HepG2 (cell line): ENCODE results near the gene UBASH3A. TPM values are rescaled to one million over a fixed set of nuclear protein-coding genes. Genes with fewer than 3 reads are reported as not detected.

Source experiments
- ATAC-seq: fragments of 200-7000 bp; cut with Tn5 transposase; 3 replicates; pipeline ENCODE4 v1.9.1; 2020; ENCODE audit warnings: mild to moderate bottlenecking, moderate library complexity
- BruUV-seq: library from RNA; stranded (reverse); fragments of 400-500 nt; replicated peaks from 2 replicates; lab custom pipeline; 2021; lab: Mats Ljungman, UMichigan
- CTCF ChIA-PET: fragments of 300-600 bp; formaldehyde crosslinking; extraction: SDS; loops from one replicate; lab custom pipeline; 2021; ENCODE audit warnings: low total read pairs, inconsistent platforms, low intra/inter-chr PET ratio; lab: Yijun Ruan, JAX
- POLR2A ChIA-PET: fragments of 350-600 bp; sonication (Branson Sonifier 250); formaldehyde crosslinking; loops from one replicate; lab custom pipeline; 2020; ENCODE audit warnings: antibody characterized with exemption, inconsistent platforms; lab: Yijun Ruan, JAX
- DNase-seq: peaks from one replicate; pipeline ENCODE4 v3.0.0-alpha.2; 2015; ENCODE audit warnings: low spot score
- FAIRE-seq: peaks from 3 replicates; lab custom pipeline; 2011; peaks lifted over from hg19 to GRCh38; lab: Jason Lieb, UNC
- H2AFZ ChIP-seq: one replicate; pipeline ENCODE4 v1.6.1; 2011; ENCODE audit warnings: low read length, inconsistent platforms
- H3K27ac ChIP-seq: fragments of 300-600 bp; 3 replicates; pipeline ENCODE4 v1.8.0; 2011; ENCODE audit warnings: mixed run types, mild to moderate bottlenecking, mixed read lengths, low read length, inconsistent platforms; ENCODE audit not compliant: insufficient read depth; ENCODE audit errors: extremely low read length
- H3K27me3 ChIP-seq, 2 experiments: fragments of 200-600 bp in 1 of 2; 2 replicates in 1 of 2; 3 replicates in 1 of 2; pipeline versions ENCODE4 v1.6.0 to v1.8.0; 2011; ENCODE audit warnings: low read length in 2 of 2, mild to moderate bottlenecking in 2 of 2, moderate library complexity in 2 of 2, inconsistent platforms in 1 of 2; ENCODE audit not compliant: insufficient read depth in 2 of 2, control insufficient read depth in 1 of 2
- H3K36me3 ChIP-seq, 2 experiments: fragments of 200-600 bp in 1 of 2; replicated peaks in 1 of 2; 2 replicates in 1 of 2; 3 replicates in 1 of 2; pipeline versions ENCODE4 v1.5.1 to v1.8.0; 2011; ENCODE audit warnings: low read length in 2 of 2, inconsistent platforms in 1 of 2; ENCODE audit not compliant: insufficient read depth in 2 of 2, control insufficient read depth in 1 of 2
- H3K4me1 ChIP-seq: 2 replicates; pipeline ENCODE4 v1.5.1; 2012; ENCODE audit warnings: low read length, inconsistent platforms; ENCODE audit not compliant: insufficient read depth
- H3K4me2 ChIP-seq: 2 replicates; pipeline ENCODE4 v1.6.0; 2011; ENCODE audit warnings: low read depth, low read length, inconsistent platforms
- H3K4me3 ChIP-seq, 3 experiments: fragments of 200-600 bp in 1 of 3; sonication (generic), shearing (Covaris generic) in 1 of 3; replicated peaks in 1 of 3; 2 replicates each; pipeline ENCODE4 v1.5.1; 2011 to 2016; ENCODE audit warnings: low read length in 3 of 3, inconsistent platforms in 2 of 3, low read depth in 2 of 3, mild to moderate bottlenecking in 2 of 3, control low read depth in 1 of 3, mixed read lengths in 1 of 3; ENCODE audit not compliant: insufficient read depth in 1 of 3
- H3K79me2 ChIP-seq: one replicate; pipeline ENCODE4 v1.6.1; 2011; ENCODE audit warnings: low read length, inconsistent platforms; ENCODE audit not compliant: insufficient read depth
- H3K9ac ChIP-seq: 2 replicates; pipeline ENCODE4 v1.6.0; 2011; ENCODE audit warnings: mild to moderate bottlenecking, low read depth, low read length, inconsistent platforms; ENCODE audit not compliant: insufficient read depth
- H3K9me3 ChIP-seq: 2 replicates; pipeline ENCODE4 v1.5.1; 2012; ENCODE audit warnings: mild to moderate bottlenecking, low read length
- H4K20me1 ChIP-seq: 2 replicates; pipeline ENCODE4 v1.6.0; 2011; ENCODE audit warnings: inconsistent platforms, mild to moderate bottlenecking, low read length, moderate library complexity; ENCODE audit not compliant: insufficient read depth
- IRF1 ChIP-seq: sonication (generic); formaldehyde crosslinking; IDR thresholded peaks from 2 replicates; pipeline ENCODE4 v1.4.0; 2020; ENCODE audit warnings: low read depth, mild to moderate bottlenecking, missing genetic modification reagents
- MAFK ChIP-seq, 2 experiments: IDR thresholded peaks in 1 of 2; conservative IDR thresholded peaks in 1 of 2; 2 replicates each; pipeline ENCODE4 v1.6.1; 2011; ENCODE audit warnings: improper control_type of control experiment in 2 of 2, low read length in 2 of 2
- PAF1 ChIP-seq: IDR thresholded peaks from 2 replicates; pipeline ENCODE4 v1.6.1; 2016; ENCODE audit warnings: missing genetic modification reagents, missing compliant biosample characterization
- PRPF4 ChIP-seq: fragments of 200-400 bp; formaldehyde crosslinking; IDR thresholded peaks from 2 replicates; pipeline ENCODE4 v1.6.1; 2016; ENCODE audit warnings: low read length, low read depth; ENCODE audit not compliant: poor library complexity, severe bottlenecking
- RARG ChIP-seq: sonication (generic); formaldehyde crosslinking; IDR thresholded peaks from 2 replicates; pipeline ENCODE4 v1.4.0; 2020; ENCODE audit warnings: low read depth, mild to moderate bottlenecking, missing genetic modification reagents
- ZFAT ChIP-seq: sonication (generic); formaldehyde crosslinking; conservative IDR thresholded peaks from 2 replicates; pipeline ENCODE4 v1.8.1; 2023; ENCODE audit warnings: missing genetic modification reagents, inconsistent platforms
- ZNF432 ChIP-seq: sonication (generic); formaldehyde crosslinking; IDR thresholded peaks from 2 replicates; pipeline ENCODE4 v1.5.0; 2020; ENCODE audit warnings: missing genetic modification reagents, mild to moderate bottlenecking, borderline replicate concordance
- ZNF570 ChIP-seq: sonication (generic); formaldehyde crosslinking; IDR thresholded peaks from 2 replicates; pipeline ENCODE4 v1.4.0; 2020; ENCODE audit warnings: mild to moderate bottlenecking, missing genetic modification reagents, borderline replicate concordance
- ZNF619 ChIP-seq: sonication (generic); formaldehyde crosslinking; IDR thresholded peaks from 2 replicates; pipeline ENCODE4 v1.4.0; 2020; ENCODE audit warnings: mild to moderate bottlenecking, missing genetic modification reagents
- ZNF672 ChIP-seq: sonication (generic); formaldehyde crosslinking; IDR thresholded peaks from 2 replicates; pipeline ENCODE4 v1.8.1; 2022; ENCODE audit warnings: missing genetic modification reagents
- ZNF749 ChIP-seq: sonication (generic); formaldehyde crosslinking; IDR thresholded peaks from 2 replicates; pipeline ENCODE4 v1.8.0; 2022; ENCODE audit warnings: mild to moderate bottlenecking, missing genetic modification reagents, moderate library complexity, borderline replicate concordance
- WGBS: methylation state at CpG from one replicate; pipeline ENCODE4 v1.1.6; 2017; ENCODE audit warnings: low lambda C conversion rate; 5-methylcytosine and 5-hydroxymethylcytosine counted together
- in situ Hi-C: cut with HindIII; loops from 2 replicates; pipeline ENCODE4 v1.10.0; 2017; ENCODE audit warnings: low pct_unique_long_range_greater_than_20kb; ENCODE audit not compliant: extremely low pct_ligation_motif_present
- intact Hi-C: fragments of 100-400 bp; cut with micrococcal nuclease; formaldehyde crosslinking; loops from one replicate; pipeline ENCODE4 v1.10.0; 2022; ENCODE audit not compliant: unreplicated experiment
- polyA plus RNA-seq, 8 experiments: library from polyadenylated mRNA; depleted of rRNA in 3 of 8; stranded (reverse) in 7 of 8; unstranded in 1 of 8; fragments of >200 nt; fragmentation: Illumina TruSeq in 4 of 8; extraction: Trizol in 4 of 8; gene quantifications; 2 replicates each; pipeline versions ENCODE4 v1.2.1 to v1.2.3, GENCODE V29; 2011 to 2016; ENCODE audit warnings: low read depth in 4 of 8, missing spikeins in 1 of 8, mixed read lengths in 1 of 8; ENCODE audit not compliant: insufficient read depth in 1 of 8
- total RNA-seq, 5 experiments: library from RNA; depleted of rRNA; stranded (reverse); fragments of >200 nt; fragmentation: Illumina TruSeq; extraction: Trizol; gene quantifications; 2 replicates each; pipeline ENCODE4 v1.2.3, GENCODE V29; 2016; ENCODE audit warnings: low read depth in 1 of 5
- TF ChIP-seq, protein P1 (sequence below): conservative IDR thresholded peaks from 2 replicates; pipeline ENCODE4 v1.6.1; 2018; ENCODE audit warnings: missing genetic modification reagents
- TF ChIP-seq, protein P2 (sequence below): sonication (generic); IDR thresholded peaks from 2 replicates; pipeline ENCODE4 v1.6.1; 2016; ENCODE audit warnings: low read depth, borderline replicate concordance
- TF ChIP-seq, protein P3 (sequence below): sonication (generic); formaldehyde crosslinking; IDR thresholded peaks from 2 replicates; pipeline ENCODE4 v1.4.0; 2020; ENCODE audit warnings: missing genetic modification reagents, borderline replicate concordance

Gene UBASH3A
- total and polyA plus RNA-seq, 2 of the 13 experiments (the other 11 are each of a cell fraction or from before 2014, with no cell fraction given): not detected

DNA sequence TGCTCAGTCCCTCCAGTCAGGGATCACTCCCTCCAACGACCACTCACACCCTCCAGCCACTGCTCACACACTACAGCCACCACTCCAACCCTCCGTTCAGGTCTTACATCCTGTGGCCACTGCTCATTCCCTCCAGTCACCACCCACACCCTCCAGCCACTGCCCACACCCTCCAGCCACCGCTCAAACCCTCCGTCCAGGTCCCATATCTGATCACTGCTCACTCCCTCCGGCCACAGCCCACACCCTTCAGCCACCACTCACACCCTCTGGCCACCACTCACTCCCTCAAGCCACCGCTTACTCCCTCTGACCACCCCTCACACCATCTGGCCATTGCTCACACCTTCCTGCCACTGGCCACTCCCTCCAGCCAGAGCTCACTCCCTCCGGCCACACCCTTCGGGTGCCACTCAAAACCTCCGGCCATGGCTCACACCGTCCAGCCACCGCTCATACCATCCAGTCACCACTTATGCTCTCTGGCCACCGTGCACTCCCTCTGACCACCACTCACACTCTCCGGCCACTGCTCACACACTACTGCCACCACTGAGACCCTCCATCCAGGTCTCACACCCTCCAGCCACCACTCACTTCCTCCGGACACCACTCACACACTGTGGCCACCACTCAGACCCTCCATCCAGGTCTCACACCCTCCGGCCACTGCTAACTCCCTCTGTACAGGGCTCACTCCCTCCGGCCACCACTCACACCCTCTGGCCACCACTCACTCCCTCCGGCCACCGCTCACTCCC, 32.6 kb upstream of the UBASH3A start:
- H3K4me3 ChIP-seq: no peak overlapping the region
- WGBS: 69% methylated on average over 18 of the region's 18 CpGs
- ATAC-seq: no peak
- in situ Hi-C loops: no loop called here
- no peaks in the 10 kb centered on the region for H3K79me2 ChIP-seq
- intact Hi-C loops: no loop called here
- no peaks in the 10 kb centered on the region for H3K9me3 ChIP-seq
- H3K27ac ChIP-seq: no peak overlapping the region
- H4K20me1 ChIP-seq: no peaks in the 10 kb centered on the region
- FAIRE-seq: no peak
- H3K4me1 ChIP-seq: peaks cover 17% of the 10 kb centered on the region
- DNase-seq: no peak
- H3K36me3 ChIP-seq: no peaks in the 10 kb centered on the region
- no peak overlapping the region for H3K9ac ChIP-seq
- CTCF ChIA-PET: no interaction called here
- H2AFZ ChIP-seq: no peak overlapping the region
- BruUV-seq: no TSS peak
- POLR2A ChIA-PET: no interaction called here
- no peak overlapping the region for H3K4me2 ChIP-seq
- H3K27me3 ChIP-seq: peaks cover under 1 to 1% of the 10 kb centered on the region in 2 experiments; a peak in 1 of 5 replicates
- TF ChIP-seq MAFK (conservative IDR thresholded peaks at IDR 0.05 in 1 of 2, IDR thresholded peaks at IDR 0.05 in 1 of 2; ENCODE audit: low read length in 2 of 2) (no peak), ZNF672 (CRISPR knock-in tag) (no peak), ZFAT (CRISPR knock-in tag) (no peak), ZNF749 (CRISPR knock-in tag) (no peak), PRPF4 (no peak), ZNF619 (no peak), ZNF432 (CRISPR knock-in tag) (no peak), PAF1 (CRISPR knock-in tag) (no peak), IRF1 (CRISPR knock-in tag) (no peak), ZNF570 (no peak), RARG (CRISPR knock-in tag) (no peak)
- TF ChIP-seq, protein P1, sequence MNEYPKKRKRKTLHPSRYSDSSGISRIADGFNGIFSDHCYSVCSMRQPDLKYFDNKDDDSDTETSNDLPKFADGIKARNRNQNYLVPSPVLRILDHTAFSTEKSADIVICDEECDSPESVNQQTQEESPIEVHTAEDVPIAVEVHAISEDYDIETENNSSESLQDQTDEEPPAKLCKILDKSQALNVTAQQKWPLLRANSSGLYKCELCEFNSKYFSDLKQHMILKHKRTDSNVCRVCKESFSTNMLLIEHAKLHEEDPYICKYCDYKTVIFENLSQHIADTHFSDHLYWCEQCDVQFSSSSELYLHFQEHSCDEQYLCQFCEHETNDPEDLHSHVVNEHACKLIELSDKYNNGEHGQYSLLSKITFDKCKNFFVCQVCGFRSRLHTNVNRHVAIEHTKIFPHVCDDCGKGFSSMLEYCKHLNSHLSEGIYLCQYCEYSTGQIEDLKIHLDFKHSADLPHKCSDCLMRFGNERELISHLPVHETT (CRISPR knock-in tag): no peak
- TF ChIP-seq, protein P2, sequence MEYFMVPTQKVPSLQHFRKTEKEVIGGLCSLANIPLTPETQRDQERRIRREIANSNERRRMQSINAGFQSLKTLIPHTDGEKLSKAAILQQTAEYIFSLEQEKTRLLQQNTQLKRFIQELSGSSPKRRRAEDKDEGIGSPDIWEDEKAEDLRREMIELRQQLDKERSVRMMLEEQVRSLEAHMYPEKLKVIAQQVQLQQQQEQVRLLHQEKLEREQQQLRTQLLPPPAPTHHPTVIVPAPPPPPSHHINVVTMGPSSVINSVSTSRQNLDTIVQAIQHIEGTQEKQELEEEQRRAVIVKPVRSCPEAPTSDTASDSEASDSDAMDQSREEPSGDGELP: no peak
- TF ChIP-seq, protein P3, sequence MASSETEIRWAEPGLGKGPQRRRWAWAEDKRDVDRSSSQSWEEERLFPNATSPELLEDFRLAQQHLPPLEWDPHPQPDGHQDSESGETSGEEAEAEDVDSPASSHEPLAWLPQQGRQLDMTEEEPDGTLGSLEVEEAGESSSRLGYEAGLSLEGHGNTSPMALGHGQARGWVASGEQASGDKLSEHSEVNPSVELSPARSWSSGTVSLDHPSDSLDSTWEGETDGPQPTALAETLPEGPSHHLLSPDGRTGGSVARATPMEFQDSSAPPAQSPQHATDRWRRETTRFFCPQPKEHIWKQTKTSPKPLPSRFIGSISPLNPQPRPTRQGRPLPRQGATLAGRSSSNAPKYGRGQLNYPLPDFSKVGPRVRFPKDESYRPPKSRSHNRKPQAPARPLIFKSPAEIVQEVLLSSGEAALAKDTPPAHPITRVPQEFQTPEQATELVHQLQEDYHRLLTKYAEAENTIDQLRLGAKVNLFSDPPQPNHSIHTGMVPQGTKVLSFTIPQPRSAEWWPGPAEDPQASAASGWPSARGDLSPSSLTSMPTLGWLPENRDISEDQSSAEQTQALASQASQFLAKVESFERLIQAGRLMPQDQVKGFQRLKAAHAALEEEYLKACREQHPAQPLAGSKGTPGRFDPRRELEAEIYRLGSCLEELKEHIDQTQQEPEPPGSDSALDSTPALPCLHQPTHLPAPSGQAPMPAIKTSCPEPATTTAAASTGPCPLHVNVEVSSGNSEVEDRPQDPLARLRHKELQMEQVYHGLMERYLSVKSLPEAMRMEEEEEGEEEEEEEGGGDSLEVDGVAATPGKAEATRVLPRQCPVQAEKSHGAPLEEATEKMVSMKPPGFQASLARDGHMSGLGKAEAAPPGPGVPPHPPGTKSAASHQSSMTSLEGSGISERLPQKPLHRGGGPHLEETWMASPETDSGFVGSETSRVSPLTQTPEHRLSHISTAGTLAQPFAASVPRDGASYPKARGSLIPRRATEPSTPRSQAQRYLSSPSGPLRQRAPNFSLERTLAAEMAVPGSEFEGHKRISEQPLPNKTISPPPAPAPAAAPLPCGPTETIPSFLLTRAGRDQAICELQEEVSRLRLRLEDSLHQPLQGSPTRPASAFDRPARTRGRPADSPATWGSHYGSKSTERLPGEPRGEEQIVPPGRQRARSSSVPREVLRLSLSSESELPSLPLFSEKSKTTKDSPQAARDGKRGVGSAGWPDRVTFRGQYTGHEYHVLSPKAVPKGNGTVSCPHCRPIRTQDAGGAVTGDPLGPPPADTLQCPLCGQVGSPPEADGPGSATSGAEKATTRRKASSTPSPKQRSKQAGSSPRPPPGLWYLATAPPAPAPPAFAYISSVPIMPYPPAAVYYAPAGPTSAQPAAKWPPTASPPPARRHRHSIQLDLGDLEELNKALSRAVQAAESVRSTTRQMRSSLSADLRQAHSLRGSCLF (CRISPR knock-in tag): no peak
